HS-5 (cell line): ENCODE data around the gene FAM8A1.
"Not testable (repeated sequence)": the region's sequence is repeated elsewhere in the genome, so short reads cannot be mapped to it uniquely, and the experiment has no call there.

ENCODE experiments used
- DNase-seq: peaks from one replicate; pipeline ENCODE4 v3.0.0-alpha.2; 2012; ENCODE audit warnings: low read depth

FAM8A1 gene, protein sequence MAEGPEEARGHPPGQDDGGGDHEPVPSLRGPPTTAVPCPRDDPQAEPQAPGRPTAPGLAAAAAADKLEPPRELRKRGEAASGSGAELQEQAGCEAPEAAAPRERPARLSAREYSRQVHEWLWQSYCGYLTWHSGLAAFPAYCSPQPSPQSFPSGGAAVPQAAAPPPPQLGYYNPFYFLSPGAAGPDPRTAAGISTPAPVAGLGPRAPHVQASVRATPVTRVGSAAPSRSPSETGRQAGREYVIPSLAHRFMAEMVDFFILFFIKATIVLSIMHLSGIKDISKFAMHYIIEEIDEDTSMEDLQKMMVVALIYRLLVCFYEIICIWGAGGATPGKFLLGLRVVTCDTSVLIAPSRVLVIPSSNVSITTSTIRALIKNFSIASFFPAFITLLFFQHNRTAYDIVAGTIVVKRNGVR

DNA sequence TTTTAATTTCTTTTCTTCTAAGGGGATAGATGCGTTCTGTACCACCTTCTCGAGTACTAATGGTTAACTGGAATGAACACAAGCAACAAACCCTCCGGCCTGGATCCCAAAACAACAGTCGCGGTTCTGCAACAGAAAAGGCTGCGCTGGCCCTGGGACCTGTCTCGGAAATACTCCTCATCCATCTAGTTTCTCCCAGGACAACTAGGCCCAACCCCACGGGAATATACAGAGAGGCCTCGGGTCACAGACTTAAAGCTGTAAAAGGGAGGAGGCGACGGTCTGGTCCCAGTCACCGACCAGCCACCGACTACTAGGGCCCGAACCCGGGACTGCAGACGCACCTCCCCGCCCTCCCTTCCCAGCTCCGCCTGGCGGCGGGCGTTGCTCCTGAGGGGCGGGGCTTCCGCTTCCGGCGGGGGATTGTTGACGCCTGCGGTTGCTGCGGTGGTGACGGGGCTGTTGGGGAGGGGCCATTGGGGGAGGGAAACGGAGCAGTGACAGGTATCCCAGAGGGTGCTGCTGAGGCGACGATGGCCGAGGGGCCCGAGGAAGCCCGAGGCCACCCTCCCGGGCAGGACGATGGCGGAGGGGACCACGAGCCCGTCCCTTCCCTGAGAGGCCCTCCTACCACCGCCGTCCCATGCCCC, at the start of gene FAM8A1:
FAM8A1 (plus strand) TSS at position 426 of the 650 bp plus-strand sequence; CDS start at position 534, 108 bp downstream.
- DNase-seq = peak; percentile 65

DNA sequence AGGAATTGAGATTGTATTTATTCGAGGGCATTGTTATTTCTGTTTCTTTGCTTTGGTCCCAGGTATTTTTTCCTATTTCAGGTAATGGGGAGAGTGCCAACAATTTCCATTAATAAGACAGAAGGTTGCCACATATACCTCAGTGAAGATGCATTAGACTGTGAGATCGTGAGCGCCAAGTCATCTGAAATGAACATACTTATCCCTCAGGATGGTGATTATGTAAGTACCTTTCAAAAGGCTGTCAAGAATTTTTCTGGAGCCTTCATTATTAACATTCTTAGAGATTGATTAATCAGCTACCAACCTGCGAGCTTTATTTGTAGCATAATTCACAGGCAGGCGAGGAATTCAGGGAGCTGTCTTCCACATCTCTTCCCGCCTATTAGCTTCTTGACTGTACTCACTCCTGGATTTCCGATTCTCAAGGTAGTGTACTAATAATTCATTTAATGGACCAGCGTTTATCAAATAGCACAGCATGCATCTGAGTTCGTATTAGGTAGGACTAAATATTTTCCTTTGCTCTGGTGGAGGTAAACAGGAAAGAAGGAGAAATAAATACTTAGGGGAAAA, 48.6 kb upstream of the FAM8A1 start:
- DNase-seq = no peak

DNA sequence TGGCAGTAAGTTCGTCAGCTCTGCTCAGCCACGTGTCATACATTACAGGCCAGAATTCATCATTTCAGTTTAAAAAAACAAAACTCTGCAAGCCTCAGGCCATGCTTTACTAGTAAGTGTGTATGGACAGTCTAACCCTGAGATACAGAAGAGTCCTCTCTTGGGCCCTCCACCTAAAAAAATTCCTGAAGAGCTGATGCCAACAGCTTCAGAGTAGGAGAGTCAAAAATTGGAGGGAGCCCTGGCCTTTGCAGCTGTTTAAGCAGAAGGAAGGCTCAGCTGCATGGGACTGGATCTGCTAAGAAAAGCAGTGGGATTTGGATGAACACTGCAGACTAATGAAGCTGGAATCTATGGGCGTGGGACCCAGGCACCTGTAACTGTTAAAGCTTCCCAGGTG, 47.2 kb upstream of the FAM8A1 start:
- no peak for DNase-seq

DNA sequence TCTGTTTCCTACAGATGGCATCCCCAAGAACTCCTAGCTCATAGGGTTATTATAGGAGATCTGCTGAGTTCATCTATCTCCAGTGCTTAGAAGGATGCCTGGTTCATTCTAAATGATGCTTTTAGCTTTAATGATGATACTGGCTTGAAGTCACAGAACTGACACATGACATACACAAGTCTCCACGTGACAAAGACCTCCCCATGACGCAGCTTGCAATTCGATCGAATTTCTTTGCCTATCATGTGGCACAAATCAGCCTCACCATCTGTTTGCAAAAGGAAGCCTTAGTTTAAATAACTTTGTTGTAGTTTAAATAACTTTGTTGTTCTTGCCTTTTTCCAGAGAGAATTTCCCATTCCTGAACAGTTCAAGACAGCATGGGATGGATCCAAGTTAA, 44.1 kb upstream of the FAM8A1 start:
- DNase-seq = no peak

DNA sequence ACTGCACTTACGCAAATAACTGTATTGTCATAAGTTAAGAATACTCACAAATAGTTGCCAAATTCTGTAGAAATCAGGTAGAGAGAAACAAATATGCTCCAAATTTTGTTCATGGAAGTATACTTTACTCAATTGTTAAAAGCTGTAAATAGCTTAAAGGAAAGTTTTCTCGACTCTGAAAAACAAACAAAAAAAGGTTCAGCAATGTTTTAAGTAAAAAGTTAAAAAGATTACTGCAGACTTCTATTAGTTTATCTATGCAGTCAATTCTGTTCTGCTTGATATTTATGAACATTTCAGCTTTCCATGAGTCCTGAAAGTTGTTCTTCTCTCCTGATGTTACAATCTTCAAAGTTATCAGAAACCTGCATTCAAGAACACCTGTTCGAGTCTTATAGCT, 37.5 kb upstream of the FAM8A1 start:
- no peak for DNase-seq

DNA sequence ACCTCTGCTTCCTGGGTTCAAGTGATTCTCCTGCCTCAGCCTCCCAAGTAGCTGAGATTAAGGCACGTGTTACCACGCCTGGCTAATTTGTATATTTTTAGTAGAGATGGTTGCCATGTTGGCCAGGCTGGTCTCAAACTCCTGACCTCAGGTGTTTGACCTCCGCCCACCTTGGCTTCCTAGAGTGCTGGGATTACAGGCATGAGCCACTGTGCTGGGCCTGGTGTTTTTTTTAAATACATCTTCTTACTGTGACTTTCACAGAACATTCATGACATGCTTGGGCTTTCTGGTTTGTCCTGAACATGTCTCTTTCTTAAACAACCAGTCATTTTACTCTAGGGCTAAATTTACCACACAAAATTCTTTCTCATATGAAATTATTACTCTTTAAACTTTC, 34.7 kb upstream of the FAM8A1 start:
- DNase-seq = no peak

DNA sequence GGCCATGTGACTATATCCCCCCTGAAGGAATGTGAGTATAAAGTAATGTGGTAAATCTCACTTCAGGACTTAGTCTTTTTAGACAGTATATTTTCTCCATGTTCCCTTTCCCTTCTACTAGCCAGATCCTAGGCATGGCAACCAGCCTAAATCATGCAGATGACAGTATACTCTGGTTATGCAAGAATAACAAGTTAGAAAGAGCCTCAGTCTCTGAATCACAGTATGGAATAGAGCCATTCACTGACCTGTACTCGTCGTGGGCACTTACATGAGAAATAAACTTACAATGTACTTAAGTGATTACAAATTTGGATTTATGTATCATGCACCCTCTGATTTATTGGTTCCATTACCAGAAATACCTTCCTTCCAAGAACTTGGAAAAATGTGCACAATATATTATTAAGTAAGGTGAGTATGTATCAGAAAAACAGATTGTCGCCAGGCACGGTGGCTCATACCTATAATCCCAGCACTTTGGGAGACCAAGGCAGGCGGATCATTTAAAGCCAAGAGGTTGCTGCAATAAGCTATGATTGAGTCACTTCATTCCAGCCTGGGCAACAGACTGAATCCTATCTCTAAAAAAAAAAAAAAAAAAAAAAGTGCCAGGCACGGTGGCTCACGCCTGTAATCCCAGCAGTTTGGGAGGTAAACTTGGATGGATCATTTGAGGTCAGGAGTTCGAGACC, 25.1 kb upstream of the FAM8A1 start:
- DNase-seq = peak; percentile 60

DNA sequence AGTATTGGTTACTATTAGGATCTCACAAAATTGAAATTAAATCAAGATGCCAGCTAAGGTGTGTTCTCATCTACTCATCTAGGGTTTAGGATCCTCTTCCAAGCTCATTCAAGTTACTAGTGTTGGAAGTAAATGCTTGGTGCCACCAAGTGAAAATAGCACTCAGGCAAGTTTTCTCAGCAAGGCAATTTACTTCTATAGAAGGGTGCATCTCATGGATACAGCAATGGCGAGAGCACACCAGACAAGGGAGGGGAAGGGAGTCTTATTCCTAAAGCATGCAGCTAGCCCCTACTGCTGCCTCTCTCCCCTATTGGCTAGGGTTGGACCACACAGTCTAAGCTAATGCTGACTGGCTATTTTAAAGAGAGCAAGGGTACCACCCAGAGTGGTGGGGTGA, 23.0 kb upstream of the FAM8A1 start:
- no peak for DNase-seq

DNA sequence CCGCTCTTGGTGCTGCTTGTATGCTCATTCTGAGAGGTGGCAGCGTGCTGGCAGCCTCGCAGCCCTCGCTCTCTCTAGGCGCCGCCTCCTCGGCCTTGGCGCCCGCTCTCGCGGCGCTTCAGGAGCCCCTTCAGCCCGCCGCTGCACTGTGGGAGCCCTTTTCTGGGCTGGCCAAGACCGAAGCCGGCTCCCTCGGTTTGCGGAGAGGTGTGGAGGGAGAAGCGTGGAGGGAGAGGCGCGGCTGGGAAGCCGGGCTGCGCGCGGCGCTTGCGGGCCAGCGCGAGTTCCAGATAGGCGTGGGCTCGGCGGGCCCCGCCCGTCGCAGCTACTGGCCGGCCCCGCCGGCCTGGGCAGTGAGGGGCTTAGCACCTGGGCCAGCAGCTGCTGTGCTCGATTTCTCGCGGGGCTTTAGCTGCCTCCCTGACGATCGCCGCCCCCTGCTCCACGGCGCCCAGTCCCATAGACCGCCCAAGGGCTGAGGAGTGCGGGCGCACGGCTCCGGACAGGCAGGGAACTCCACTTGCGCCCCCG, 19.5 kb upstream of the FAM8A1 start:
- DNase-seq = no peak

DNA sequence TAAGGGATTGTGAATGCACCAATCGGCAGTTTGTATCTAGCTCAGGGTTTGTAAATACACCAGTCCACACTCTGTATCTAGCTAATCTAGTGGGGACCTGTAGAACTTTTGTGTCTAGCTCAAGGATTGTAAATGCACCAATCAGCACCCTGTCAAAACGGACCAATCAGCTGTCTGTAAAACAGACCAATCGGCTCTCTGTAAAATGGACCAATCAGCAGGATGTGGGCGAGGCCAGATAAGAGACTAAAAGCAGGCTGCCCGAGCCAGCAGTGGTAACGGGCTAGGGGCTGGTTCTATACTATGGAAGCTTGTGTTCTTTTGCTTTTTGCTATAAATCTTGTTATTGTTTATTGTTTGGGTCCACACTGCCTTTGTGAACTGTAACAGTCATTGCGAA, 18.8 kb upstream of the FAM8A1 start:
- not testable (repeated sequence) for DNase-seq

DNA sequence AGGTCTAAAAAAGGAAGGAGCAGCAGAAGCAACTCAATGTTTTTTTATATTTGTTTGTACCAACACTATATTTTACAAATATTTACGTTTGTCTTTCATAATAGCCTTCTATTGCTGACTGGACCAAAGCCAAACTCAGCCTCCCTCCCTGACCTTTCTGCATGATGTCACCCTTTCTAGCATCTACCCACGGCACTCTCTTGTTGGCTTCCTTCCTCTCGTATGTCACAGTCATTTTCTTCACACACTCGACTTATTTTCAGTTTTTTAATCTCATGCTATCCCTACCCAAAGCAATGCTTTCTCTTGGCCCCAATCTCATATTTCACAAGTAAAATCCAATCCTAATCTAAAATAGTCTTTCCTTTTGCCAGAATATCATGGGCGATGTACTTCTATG, 16.3 kb upstream of the FAM8A1 start:
- DNase-seq = no peak

DNA sequence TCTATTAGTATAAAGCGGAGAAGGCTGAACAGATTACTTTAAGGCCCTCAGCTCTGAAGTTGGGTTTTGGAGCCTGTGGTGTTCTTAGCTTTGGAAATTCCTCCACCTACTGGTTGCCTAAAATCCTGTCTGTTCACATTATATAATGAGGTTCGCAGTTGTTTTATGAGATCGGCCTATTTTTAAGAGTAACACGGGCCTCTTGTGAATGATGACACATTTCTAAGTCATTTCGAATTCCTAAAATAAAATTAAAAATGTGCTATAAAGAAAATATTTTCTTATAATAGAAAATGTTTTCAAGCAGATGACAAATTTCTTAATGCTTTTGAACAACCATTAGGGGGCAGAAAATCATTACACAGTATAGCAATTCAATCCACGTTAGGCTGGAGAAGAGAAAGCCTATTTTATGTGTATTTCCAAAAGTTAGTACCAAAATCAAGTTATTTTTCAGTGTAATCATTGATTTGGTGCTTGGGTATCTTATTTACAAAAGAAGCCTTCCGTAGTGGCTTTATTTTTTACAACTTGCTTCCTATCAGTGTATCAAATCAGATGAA, 15.8 kb upstream of the FAM8A1 start:
- peak; percentile 58 for DNase-seq

DNA sequence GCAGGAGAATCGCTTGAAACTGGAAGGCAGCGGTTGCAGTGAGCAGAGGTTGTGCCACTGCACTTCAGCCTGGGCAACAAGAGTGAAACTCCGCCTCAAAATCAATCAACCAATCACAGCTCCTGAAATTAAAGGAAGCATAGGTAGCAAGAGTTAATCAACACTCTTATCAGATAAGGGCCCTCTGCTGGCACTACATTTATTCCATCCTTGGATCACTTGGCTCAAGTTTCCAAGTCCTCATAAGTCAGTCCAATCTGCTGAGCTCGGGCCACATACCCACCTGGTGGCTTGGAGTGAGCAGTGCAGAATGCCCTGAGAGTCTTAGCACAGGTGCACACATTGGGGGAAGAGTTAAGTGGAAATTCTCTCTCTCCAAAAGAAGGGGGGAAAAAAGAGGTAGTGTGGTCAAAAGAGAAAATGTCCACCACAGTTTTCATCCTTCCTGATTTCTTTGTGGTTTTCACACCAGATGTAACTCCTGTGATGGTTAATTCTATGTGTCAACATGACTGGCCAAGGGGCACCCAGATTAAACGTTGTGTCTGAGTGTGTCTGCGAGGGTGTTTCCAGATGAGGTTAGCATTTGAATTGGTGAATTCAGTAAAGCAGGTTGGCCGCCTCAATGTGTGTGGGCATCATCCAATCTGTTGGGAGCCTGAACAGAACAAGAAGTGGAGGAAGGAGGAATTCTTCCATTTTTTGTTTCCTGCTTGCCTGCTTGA, 14.2 kb upstream of the FAM8A1 start:
- no peak for DNase-seq

DNA sequence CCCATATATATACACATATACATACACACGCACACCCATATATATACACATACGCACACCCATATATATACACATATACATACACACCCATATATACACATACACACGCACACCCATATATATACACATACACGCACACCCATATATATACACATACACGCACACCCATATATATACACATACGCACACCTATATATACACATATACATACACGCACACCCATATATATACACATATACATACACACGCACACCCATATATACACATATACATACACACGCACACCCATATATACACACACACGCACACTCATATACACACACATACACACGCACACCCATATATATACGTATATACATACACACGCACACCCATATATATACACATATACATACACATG, 13.5 kb upstream of the FAM8A1 start:
- DNase-seq = not testable (repeated sequence)

DNA sequence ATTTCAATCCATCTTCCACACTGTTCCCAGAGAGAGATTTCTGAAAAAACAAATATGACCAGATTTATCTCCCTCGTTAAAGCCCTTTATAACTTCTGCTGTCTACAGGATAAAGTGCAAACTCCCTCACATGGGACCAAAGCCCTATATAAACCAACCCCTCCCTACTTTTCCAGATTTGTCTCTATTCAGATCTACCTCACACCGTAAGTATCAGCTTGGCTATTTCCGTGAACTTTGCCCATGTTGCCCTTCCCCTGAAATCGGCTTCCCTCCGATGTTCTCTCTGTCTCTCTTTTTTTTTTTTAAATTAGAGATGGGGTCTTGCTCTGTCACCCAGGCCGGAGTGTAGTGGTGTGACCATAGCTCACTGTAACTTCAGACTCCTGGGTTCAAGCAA, 12.1 kb upstream of the FAM8A1 start:
- no peak for DNase-seq

DNA sequence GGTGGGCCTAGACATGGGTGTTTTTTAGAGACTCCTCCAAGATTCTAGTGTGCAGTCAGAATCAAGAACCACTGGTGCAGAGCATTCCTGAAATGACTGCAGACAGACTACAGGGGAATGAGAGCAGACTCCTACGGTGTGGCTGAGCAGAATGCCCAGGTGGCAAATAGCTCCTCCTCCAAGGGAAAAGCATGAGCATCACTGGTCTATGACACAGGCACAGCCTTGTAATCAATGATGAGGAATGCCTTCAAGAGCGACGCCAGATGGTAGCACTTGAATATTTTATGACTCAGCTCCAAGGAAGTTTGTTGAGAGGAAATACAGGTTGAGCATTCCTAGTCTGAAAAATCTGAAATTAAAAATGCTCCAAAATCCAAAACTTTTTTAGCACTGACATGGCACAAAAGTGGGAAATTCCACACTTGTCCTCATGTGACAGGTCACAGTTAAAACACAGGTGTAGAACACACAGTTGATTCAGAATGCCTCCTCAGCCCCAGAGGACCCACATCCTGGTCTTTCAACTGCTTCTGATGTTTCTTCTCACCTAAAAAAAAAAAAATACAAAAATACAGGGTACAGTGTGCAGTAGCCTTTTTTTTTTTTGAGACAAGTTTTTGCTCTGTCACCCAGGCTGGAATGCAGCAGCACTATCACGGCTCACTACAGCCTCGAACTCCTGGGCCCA, 10.6 kb upstream of the FAM8A1 start:
- peak; percentile 92 for DNase-seq

DNA sequence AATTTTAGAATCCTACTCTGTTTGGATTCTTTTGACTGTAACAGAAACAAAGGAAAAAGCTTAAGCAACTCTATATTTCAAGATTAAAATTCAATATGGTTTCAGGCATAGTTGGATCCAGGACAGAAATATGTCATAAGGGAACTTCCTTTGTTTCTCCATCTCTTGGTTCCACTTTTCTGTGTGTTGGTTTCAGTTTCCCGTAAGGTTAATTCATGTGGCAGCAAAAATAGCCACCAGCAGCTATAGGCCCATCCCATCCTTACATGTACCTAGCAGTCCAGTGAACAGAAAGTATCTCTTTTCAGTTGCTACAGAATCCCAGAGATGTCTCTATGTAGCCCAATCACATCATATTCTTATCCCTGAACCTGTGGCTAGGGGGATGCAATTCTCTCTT, 8.8 kb upstream of the FAM8A1 start:
- DNase-seq = no peak

DNA sequence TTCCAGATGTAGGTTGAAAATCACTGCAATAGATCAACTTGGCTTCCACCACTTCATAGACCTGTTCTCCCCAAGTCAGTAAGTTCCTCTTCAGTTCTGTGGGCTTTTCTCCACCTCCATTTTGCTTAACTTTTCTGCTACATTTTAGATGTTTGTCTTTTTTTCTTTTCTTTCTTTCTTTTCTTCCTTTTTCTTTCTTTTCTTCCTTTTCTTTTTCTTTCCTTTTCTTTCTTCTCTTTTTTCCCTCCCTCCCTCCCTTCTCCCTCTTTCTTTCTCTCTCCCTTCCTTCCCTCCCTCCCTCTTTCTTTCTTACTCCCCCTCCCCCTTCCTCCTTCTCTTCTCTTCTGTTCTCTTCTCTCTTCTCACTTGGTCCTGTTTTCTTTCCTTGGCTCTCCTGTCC, 6.9 kb upstream of the FAM8A1 start:
- DNase-seq = no peak

DNA sequence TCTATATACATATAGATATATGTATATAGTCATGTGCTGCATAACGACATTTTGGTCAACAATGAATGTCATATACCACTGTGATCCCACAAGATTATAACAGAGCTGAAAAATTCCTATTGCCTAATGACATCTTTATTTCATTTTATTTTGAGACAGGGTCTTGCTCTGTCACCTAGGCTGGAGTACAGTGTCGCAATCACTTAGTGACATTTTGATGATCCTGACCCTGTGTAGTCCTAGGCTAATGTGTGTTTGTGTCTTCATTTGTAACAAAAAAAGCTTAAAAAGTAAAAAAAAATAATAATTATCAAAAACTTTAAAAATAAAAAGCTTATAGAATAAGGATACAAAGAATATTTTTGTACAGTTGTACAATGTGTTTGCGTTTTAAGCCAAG, 4.0 kb upstream of the FAM8A1 start:
- no peak for DNase-seq

DNA sequence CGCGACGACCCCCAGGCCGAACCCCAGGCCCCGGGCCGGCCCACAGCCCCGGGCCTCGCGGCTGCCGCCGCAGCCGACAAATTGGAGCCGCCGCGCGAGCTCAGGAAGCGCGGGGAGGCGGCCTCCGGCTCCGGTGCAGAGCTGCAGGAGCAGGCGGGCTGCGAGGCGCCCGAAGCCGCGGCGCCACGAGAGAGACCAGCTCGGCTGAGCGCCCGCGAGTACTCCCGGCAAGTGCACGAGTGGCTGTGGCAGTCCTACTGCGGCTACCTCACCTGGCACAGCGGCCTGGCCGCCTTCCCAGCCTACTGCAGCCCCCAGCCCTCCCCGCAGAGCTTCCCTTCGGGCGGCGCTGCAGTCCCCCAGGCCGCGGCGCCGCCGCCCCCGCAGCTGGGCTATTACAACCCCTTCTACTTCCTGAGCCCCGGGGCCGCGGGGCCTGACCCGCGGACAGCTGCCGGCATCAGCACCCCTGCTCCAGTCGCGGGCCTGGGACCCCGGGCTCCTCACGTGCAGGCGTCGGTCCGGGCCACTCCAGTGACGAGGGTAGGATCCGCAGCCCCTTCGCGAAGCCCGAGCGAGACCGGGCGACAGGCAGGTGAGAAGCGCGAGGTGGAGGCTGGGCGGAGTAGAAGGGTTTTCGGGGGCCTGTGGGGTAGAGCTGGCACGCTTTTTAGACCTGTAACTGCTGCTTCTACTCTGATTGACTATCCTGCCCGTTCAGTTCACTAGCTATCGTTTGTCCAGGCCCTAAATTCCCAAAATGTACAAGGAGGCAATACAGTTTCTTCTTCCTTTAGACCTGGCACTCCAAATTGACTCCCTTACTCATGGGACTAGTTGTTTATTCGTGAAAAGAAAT, 654 bp downstream of the FAM8A1 start:
- DNase-seq = no peak
